HEK293 (cell line): ENCODE measurements around the gene C1QTNF9B.

Source experiments
- BCL11A ChIP-seq: fragments of 450-650 bp; formaldehyde crosslinking; IDR thresholded peaks from 2 replicates; pipeline ENCODE4 v1.5.1; 2016; ENCODE audit warnings: low read depth, missing biosample characterization, missing genetic modification characterization
- GLIS2 ChIP-seq: fragments of 450-650 bp; formaldehyde crosslinking; IDR thresholded peaks from 2 replicates; pipeline ENCODE4 v1.5.1; 2016; ENCODE audit warnings: missing biosample characterization, missing genetic modification characterization
- KLF7 ChIP-seq: fragments of 450-650 bp; formaldehyde crosslinking; IDR thresholded peaks from 2 replicates; pipeline ENCODE4 v1.5.1; 2016; ENCODE audit warnings: missing biosample characterization, missing genetic modification characterization, borderline replicate concordance
- PRDM1 ChIP-seq: fragments of 450-650 bp; formaldehyde crosslinking; IDR thresholded peaks from 2 replicates; pipeline ENCODE4; 2016; ENCODE audit warnings: missing biosample characterization, missing genetic modification characterization
- REPIN1 ChIP-seq: fragments of 450-650 bp; formaldehyde crosslinking; IDR thresholded peaks from 2 replicates; pipeline ENCODE4 v1.5.1; 2017; ENCODE audit warnings: missing biosample characterization, missing genetic modification characterization, low read depth
- SETDB1 ChIP-seq: IDR thresholded peaks from one replicate; pipeline ENCODE4 v1.6.1; 2017; ENCODE audit warnings: mild to moderate bottlenecking, low read length, moderate library complexity, mixed read lengths; ENCODE audit not compliant: insufficient read length
- SP3 ChIP-seq: fragments of 450-650 bp; formaldehyde crosslinking; IDR thresholded peaks from 2 replicates; pipeline ENCODE4 v1.5.1; 2016; ENCODE audit warnings: missing biosample characterization, missing genetic modification characterization
- TCF7L2 ChIP-seq: IDR thresholded peaks from 2 replicates; pipeline ENCODE4 v1.6.1; 2011; ENCODE audit warnings: low read depth, mild to moderate bottlenecking, inconsistent platforms, low read length, moderate library complexity, borderline replicate concordance
- ZBTB48 ChIP-seq: fragments of 450-650 bp; formaldehyde crosslinking; IDR thresholded peaks from 2 replicates; pipeline ENCODE4 v1.5.1; 2016; ENCODE audit warnings: missing biosample characterization, missing genetic modification characterization
- ZFP37 ChIP-seq: fragments of 450-650 bp; formaldehyde crosslinking; IDR thresholded peaks from 2 replicates; pipeline ENCODE4 v1.5.1; 2016; ENCODE audit warnings: missing biosample characterization, missing genetic modification characterization
- ZNF114 ChIP-seq: fragments of 450-650 bp; formaldehyde crosslinking; IDR thresholded peaks from 2 replicates; pipeline ENCODE4 v1.5.0; 2017; ENCODE audit warnings: missing biosample characterization, missing genetic modification characterization
- ZNF133 ChIP-seq: fragments of 450-650 bp; formaldehyde crosslinking; IDR thresholded peaks from 2 replicates; pipeline ENCODE4 v1.5.1; 2016; ENCODE audit warnings: missing biosample characterization, missing genetic modification characterization
- ZNF146 ChIP-seq: fragments of 450-650 bp; formaldehyde crosslinking; IDR thresholded peaks from 2 replicates; pipeline ENCODE4 v1.5.1; 2016; ENCODE audit warnings: missing biosample characterization, missing genetic modification characterization
- ZNF211 ChIP-seq: fragments of 450-650 bp; formaldehyde crosslinking; IDR thresholded peaks from 2 replicates; pipeline ENCODE4 v1.5.1; 2016; ENCODE audit warnings: low read depth, missing biosample characterization, missing genetic modification characterization
- ZNF214 ChIP-seq: fragments of 450-650 bp; formaldehyde crosslinking; IDR thresholded peaks from 2 replicates; pipeline ENCODE4 v1.5.1; 2017; ENCODE audit warnings: missing biosample characterization, mild to moderate bottlenecking, missing genetic modification characterization, borderline replicate concordance
- ZNF24 ChIP-seq: fragments of 450-650 bp; formaldehyde crosslinking; IDR thresholded peaks from 2 replicates; pipeline ENCODE4 v1.5.1; 2016; ENCODE audit warnings: missing biosample characterization, missing genetic modification characterization
- ZNF248 ChIP-seq: fragments of 450-650 bp; formaldehyde crosslinking; IDR thresholded peaks from 2 replicates; pipeline ENCODE4 v1.5.1; 2017; ENCODE audit warnings: missing biosample characterization, missing genetic modification characterization
- ZNF266 ChIP-seq: fragments of 450-650 bp; formaldehyde crosslinking; IDR thresholded peaks from 2 replicates; pipeline ENCODE4 v1.5.1; 2016; ENCODE audit warnings: missing biosample characterization, missing genetic modification characterization, low read depth
- ZNF391 ChIP-seq: fragments of 450-650 bp; formaldehyde crosslinking; IDR thresholded peaks from 2 replicates; pipeline ENCODE4 v1.5.1; 2016; ENCODE audit warnings: low read depth, missing biosample characterization, missing genetic modification characterization, borderline replicate concordance
- ZNF426 ChIP-seq: fragments of 450-650 bp; formaldehyde crosslinking; IDR thresholded peaks from 2 replicates; pipeline ENCODE4 v1.5.1; 2017; ENCODE audit warnings: missing biosample characterization, missing genetic modification characterization, mild to moderate bottlenecking, inconsistent platforms, moderate library complexity
- ZNF501 ChIP-seq: fragments of 450-650 bp; formaldehyde crosslinking; IDR thresholded peaks from 2 replicates; pipeline ENCODE4 v1.5.1; 2016; ENCODE audit warnings: missing biosample characterization, missing genetic modification characterization
- ZNF529 ChIP-seq: fragments of 450-650 bp; formaldehyde crosslinking; IDR thresholded peaks from 2 replicates; pipeline ENCODE4 v1.5.1; 2017; ENCODE audit warnings: missing genetic modification characterization, missing biosample characterization; ENCODE audit not compliant: insufficient replicate concordance
- ZNF571 ChIP-seq: fragments of 450-650 bp; formaldehyde crosslinking; IDR thresholded peaks from 2 replicates; pipeline ENCODE4 v1.5.0; 2017; ENCODE audit warnings: missing biosample characterization, missing genetic modification characterization
- ZNF600 ChIP-seq: fragments of 450-650 bp; formaldehyde crosslinking; IDR thresholded peaks from 2 replicates; pipeline ENCODE4 v1.5.1; 2016; ENCODE audit warnings: missing biosample characterization, missing genetic modification characterization
- ZNF791 ChIP-seq: fragments of 450-650 bp; formaldehyde crosslinking; IDR thresholded peaks from 2 replicates; pipeline ENCODE4 v1.5.1; 2016; ENCODE audit warnings: missing biosample characterization, missing genetic modification characterization
- ZNF843 ChIP-seq: fragments of 450-650 bp; formaldehyde crosslinking; IDR thresholded peaks from 2 replicates; pipeline ENCODE4 v1.5.1; 2016; ENCODE audit warnings: missing biosample characterization, missing genetic modification characterization
- ZSCAN30 ChIP-seq: fragments of 450-650 bp; IDR thresholded peaks from 2 replicates; pipeline ENCODE4 v1.5.1; 2018; ENCODE audit warnings: missing biosample characterization, mild to moderate bottlenecking, missing genetic modification characterization, moderate library complexity
- ZXDB ChIP-seq: fragments of 450-650 bp; formaldehyde crosslinking; IDR thresholded peaks from 2 replicates; pipeline ENCODE4 v1.5.1; 2016; ENCODE audit warnings: missing biosample characterization, missing genetic modification characterization
- TF ChIP-seq, protein P1 (sequence below): fragments of 450-650 bp; formaldehyde crosslinking; IDR thresholded peaks from 2 replicates; pipeline ENCODE4 v1.5.1; 2016; ENCODE audit warnings: missing biosample characterization, missing genetic modification characterization
- TF ChIP-seq, protein P2 (sequence below): fragments of 450-650 bp; formaldehyde crosslinking; IDR thresholded peaks from 2 replicates; pipeline ENCODE4 v1.5.1; 2016; ENCODE audit warnings: missing biosample characterization, missing genetic modification characterization
- TF ChIP-seq, protein P3 (sequence below): fragments of 450-650 bp; formaldehyde crosslinking; IDR thresholded peaks from 2 replicates; pipeline ENCODE4 v1.5.1; 2016; ENCODE audit warnings: missing biosample characterization, missing genetic modification characterization
- TF ChIP-seq, protein P4 (sequence below): fragments of 450-650 bp; IDR thresholded peaks from 2 replicates; pipeline ENCODE4 v1.5.1; 2018; ENCODE audit warnings: missing biosample characterization, mild to moderate bottlenecking, missing genetic modification characterization
- TF ChIP-seq, protein P5 (sequence below): fragments of 450-650 bp; formaldehyde crosslinking; IDR thresholded peaks from 2 replicates; pipeline ENCODE4 v1.5.1; 2017; ENCODE audit warnings: missing biosample characterization, missing genetic modification characterization

Gene C1QTNF9B

DNA sequence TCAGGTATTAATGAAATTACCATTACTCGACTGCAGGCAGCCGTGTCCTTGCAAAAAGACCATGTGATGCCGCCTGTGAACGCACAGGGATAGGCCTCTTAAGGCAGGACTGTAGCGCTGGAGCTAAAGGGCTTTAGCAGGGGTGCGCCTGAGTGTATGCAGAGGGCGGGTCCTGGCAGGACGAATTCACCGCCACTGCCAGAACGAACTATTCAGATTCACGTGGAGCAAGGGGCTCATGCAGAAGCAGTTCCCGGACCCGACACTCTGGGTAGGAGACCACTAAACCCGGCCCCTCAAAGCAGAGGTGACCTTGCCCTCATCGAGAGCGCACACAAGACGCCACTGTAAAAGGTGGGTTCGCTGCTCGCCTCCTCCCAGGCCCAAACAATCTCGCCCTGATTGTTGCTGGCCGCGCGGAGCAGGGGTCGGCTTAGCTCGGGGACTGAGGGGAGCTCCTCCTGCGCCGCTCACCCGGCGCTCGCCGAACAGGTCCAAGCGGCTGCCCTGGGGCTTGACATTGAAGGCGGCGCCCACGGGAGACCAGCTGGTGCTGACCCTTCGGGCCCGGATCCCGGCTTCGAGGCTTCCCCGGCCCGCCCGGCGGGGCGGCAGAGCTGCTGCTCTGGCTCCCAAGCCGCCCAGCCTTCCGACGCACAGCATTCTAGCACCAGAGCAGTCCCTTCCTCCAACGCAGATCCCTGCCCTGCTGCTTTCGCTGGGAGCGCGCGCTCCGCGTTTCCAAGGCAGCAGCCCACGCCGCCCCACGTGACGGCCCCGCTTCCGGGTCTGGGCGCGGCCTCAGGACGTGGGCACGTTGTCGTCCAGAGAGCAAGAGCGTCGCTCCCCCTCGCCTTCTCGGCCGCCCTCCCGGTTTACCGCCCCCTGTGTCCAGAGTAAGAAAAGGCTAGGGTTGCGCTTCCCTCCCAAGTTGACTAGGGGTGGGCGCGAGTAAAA lies 8.4 kb downstream of the C1QTNF9B start, which contains the start of gene MIPEP (continued):
- no peak for TF ChIP-seq TCF7L2
- TF ChIP-seq ZNF426 = no peak
- TF ChIP-seq ZNF391 (tag by site-specific recombination) = 0 out of 2 replicates have a peak, but pooled peaks have one; percentile 62
- TF ChIP-seq ZNF214 (tag by site-specific recombination) = no peak
- no peak for TF ChIP-seq ZNF791
- TF ChIP-seq ZNF843 (tag by site-specific recombination) = peak; percentile 32; the same call in 1 of the 2 replicates
- TF ChIP-seq ZXDB (tag by site-specific recombination) = peak; percentile 81
- peak; percentile 86 for TF ChIP-seq SP3
- no peak for TF ChIP-seq ZNF248 (tag by site-specific recombination)
- no peak for TF ChIP-seq ZNF211
- TF ChIP-seq ZSCAN30 (tag by site-specific recombination) = 0 out of 2 replicates have a peak, but pooled peaks have one; percentile 52
- no peak for TF ChIP-seq ZNF114 (tag by site-specific recombination)
- no peak for TF ChIP-seq ZNF24 (tag by site-specific recombination)
- TF ChIP-seq, protein P1, sequence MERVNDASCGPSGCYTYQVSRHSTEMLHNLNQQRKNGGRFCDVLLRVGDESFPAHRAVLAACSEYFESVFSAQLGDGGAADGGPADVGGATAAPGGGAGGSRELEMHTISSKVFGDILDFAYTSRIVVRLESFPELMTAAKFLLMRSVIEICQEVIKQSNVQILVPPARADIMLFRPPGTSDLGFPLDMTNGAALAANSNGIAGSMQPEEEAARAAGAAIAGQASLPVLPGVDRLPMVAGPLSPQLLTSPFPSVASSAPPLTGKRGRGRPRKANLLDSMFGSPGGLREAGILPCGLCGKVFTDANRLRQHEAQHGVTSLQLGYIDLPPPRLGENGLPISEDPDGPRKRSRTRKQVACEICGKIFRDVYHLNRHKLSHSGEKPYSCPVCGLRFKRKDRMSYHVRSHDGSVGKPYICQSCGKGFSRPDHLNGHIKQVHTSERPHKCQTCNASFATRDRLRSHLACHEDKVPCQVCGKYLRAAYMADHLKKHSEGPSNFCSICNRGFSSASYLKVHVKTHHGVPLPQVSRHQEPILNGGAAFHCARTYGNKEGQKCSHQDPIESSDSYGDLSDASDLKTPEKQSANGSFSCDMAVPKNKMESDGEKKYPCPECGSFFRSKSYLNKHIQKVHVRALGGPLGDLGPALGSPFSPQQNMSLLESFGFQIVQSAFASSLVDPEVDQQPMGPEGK (tag by site-specific recombination) = peak; percentile 46; the same call in 1 of the 2 replicates
- TF ChIP-seq ZBTB48 = peak; percentile 80
- TF ChIP-seq BCL11A (tag by site-specific recombination) = no peak
- TF ChIP-seq, protein P2, sequence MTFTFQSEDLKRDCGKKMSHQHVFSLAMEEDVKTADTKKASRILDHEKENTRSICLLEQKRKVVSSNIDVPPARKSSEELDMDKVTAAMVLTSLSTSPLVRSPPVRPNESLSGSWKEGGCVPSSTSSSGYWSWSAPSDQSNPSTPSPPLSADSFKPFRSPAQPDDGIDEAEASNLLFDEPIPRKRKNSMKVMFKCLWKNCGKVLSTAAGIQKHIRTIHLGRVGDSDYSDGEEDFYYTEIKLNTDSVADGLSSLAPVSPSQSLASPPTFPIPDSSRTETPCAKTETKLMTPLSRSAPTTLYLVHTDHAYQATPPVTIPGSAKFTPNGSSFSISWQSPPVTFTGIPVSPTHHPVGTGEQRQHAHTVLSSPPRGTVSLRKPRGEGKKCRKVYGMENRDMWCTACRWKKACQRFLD (tag by site-specific recombination) = no peak
- no peak for TF ChIP-seq ZNF133
- no peak for TF ChIP-seq ZNF266 (tag by site-specific recombination)
- TF ChIP-seq KLF7 (tag by site-specific recombination) = peak; percentile 91
- TF ChIP-seq SETDB1 = no peak
- no peak for TF ChIP-seq ZNF146 (tag by site-specific recombination)
- TF ChIP-seq, protein P3, sequence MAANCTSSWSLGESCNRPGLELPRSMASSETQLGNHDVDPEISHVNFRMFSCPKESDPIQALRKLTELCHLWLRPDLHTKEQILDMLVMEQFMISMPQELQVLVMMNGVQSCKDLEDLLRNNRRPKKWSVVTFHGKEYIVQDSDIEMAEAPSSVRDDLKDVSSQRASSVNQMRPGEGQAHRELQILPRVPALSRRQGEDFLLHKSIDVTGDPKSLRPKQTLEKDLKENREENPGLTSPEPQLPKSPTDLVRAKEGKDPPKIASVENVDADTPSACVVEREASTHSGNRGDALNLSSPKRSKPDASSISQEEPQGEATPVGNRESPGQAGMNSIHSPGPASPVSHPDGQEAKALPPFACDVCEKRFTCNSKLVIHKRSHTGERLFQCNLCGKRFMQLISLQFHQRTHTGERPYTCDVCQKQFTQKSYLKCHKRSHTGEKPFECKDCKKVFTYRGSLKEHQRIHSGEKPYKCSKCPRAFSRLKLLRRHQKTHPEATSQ (tag by site-specific recombination) = no peak
- TF ChIP-seq ZNF600 (tag by site-specific recombination) = peak; percentile 92
- TF ChIP-seq GLIS2 (tag by site-specific recombination) = peak; percentile 74
- TF ChIP-seq, protein P4, sequence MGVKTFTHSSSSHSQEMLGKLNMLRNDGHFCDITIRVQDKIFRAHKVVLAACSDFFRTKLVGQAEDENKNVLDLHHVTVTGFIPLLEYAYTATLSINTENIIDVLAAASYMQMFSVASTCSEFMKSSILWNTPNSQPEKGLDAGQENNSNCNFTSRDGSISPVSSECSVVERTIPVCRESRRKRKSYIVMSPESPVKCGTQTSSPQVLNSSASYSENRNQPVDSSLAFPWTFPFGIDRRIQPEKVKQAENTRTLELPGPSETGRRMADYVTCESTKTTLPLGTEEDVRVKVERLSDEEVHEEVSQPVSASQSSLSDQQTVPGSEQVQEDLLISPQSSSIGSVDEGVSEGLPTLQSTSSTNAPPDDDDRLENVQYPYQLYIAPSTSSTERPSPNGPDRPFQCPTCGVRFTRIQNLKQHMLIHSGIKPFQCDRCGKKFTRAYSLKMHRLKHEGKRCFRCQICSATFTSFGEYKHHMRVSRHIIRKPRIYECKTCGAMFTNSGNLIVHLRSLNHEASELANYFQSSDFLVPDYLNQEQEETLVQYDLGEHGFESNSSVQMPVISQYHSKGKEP (tag by site-specific recombination) = no peak
- no peak for TF ChIP-seq REPIN1 (tag by site-specific recombination)
- no peak for TF ChIP-seq ZNF571
- peak; percentile 55; the same call in 1 of the 2 replicates for TF ChIP-seq ZNF501 (tag by site-specific recombination)
- TF ChIP-seq ZNF529 = no peak
- no peak for TF ChIP-seq ZFP37
- no peak for TF ChIP-seq PRDM1 (tag by site-specific recombination)
- TF ChIP-seq, protein P5, sequence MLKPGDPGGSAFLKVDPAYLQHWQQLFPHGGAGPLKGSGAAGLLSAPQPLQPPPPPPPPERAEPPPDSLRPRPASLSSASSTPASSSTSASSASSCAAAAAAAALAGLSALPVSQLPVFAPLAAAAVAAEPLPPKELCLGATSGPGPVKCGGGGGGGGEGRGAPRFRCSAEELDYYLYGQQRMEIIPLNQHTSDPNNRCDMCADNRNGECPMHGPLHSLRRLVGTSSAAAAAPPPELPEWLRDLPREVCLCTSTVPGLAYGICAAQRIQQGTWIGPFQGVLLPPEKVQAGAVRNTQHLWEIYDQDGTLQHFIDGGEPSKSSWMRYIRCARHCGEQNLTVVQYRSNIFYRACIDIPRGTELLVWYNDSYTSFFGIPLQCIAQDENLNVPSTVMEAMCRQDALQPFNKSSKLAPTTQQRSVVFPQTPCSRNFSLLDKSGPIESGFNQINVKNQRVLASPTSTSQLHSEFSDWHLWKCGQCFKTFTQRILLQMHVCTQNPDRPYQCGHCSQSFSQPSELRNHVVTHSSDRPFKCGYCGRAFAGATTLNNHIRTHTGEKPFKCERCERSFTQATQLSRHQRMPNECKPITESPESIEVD = no peak
